Stomach (tissue), 9 donors: Measurements from ENCODE around the gene EHBP1L1. TPM values are rescaled to one million over a fixed set of nuclear protein-coding genes. Genes with fewer than 3 reads are reported as not detected.

Source experiments
- DNase-seq, 2 donors: peaks; one replicate each; pipeline versions ENCODE4 v3.0.0 to v3.0.0-alpha.2; 2013 to 2019
- H3K27ac ChIP-seq, 5 donors: fragments of 200-600 bp in 4 of 5; sonication (generic) in 4 of 5; one replicate each; pipeline ENCODE4 v1.5.1; 2013 to 2019; ENCODE audit warnings: mild to moderate bottlenecking in 1 of 5, moderate library complexity in 1 of 5
- H3K27me3 ChIP-seq, 3 donors: fragments of 200-600 bp; sonication (generic); one replicate each; pipeline ENCODE4 v1.5.1; 2017 to 2019; ENCODE audit warnings: mixed run types in 1 of 3
- H3K36me3 ChIP-seq, 4 donors: fragments of 200-600 bp; sonication (generic); 1 replicate in 3 of 4; 2 replicates in 1 of 4; pipeline ENCODE4 v1.5.1; 2016 to 2019
- H3K4me1 ChIP-seq, 4 donors: fragments of 200-600 bp; sonication (generic); one replicate each; pipeline ENCODE4 v1.5.1; 2016 to 2019
- H3K4me3 ChIP-seq, 4 donors: fragments of 200-600 bp; sonication (generic) in 3 of 4; one replicate each; pipeline ENCODE4 v1.5.1; 2016 to 2019; ENCODE audit warnings: mild to moderate bottlenecking in 1 of 4
- H3K9me3 ChIP-seq, 4 donors: fragments of 200-600 bp; sonication (generic); one replicate each; pipeline ENCODE4 v1.5.1; 2016 to 2019
- EP300 ChIP-seq: sonication (generic); formaldehyde crosslinking; IDR thresholded peaks from one replicate; pipeline ENCODE4 v1.6.1; 2017; ENCODE audit warnings: antibody characterized with exemption
- POLR2A ChIP-seq, 4 donors: fragments of 450-650 bp; IDR thresholded peaks; one replicate each; pipeline ENCODE4 v1.6.1; 2016; ENCODE audit warnings: antibody characterized with exemption in 4 of 4, control low read depth in 2 of 4, mild to moderate bottlenecking in 1 of 4, moderate library complexity in 1 of 4
- POLR2AphosphoS5 ChIP-seq, 3 donors: sonication (generic); formaldehyde crosslinking; IDR thresholded peaks; one replicate each; pipeline ENCODE4 v1.6.1; 2016; ENCODE audit warnings: antibody characterized with exemption in 3 of 3
- WGBS, 5 donors: extraction: QIAGEN DNeasy Blood & Tissue Kit in 3 of 5; methylation state at CpG; one replicate each; pipeline versions ENCODE4 v1.1.5 to v1.1.7; 2013 to 2018; 5-methylcytosine and 5-hydroxymethylcytosine counted together
- intact Hi-C: fragments of 100-400 bp; cut with DNase I; formaldehyde crosslinking; loops from one replicate; pipeline ENCODE4 v1.15.1; 2023; ENCODE audit warnings: low total_unique reads
- polyA plus RNA-seq, 3 donors: library from polyadenylated mRNA; stranded (reverse); fragments of 200-250 nt; gene quantifications; one replicate each; pipeline ENCODE4 v1.2.3, GENCODE V29; 2013
- total RNA-seq, 5 donors: library from RNA; depleted of rRNA; stranded (reverse); fragments of >200 nt; gene quantifications; one replicate each; pipeline versions ENCODE4 v1.1.0 to v1.2.3, GENCODE V29; 2014 to 2016
- TF ChIP-seq, protein P1 (sequence below), 7 experiments: fragments of 450-650 bp in 4 of 7; fragments of 200-600 bp in 3 of 7; sonication (generic) in 3 of 7; IDR thresholded peaks; one replicate each; pipeline ENCODE4 v1.5.1; 2016 to 2019; ENCODE audit warnings: antibody characterized with exemption in 7 of 7, control low read depth in 2 of 7, mild to moderate bottlenecking in 1 of 7
- donor health status: healthy with polysubstance abuse.
- donor health status: Bipolar disorder and iron deficiency.
- donor health status: healthy.

EHBP1L1 gene
- total and polyA plus RNA-seq, 8 donors: 28.0 to 200 (median 89.4) TPM

- Histone ChIP-seq H3K27me3 (no peaks in the 10 kb centered on the region), H3K27ac (peak overlapping the region; percentile 5 to 99 (median 95)), H3K9me3 (no peaks in the 10 kb centered on the region), H3K4me1 (peaks cover 59 to 77% (median 68%) of the 10 kb centered on the region in 4 donors), H3K36me3 (peaks cover 14 to 68% (median 58%) of the 10 kb centered on the region in 4 donors), H3K4me3 (peak overlapping the region in 3 of 4 donors; percentile 76 to 98 (median 82))
- intact Hi-C loops: no loop called here
- DNase-seq: no peak
- WGBS, 5 donors: 45 to 65% (median 61%) methylated on average over 5 to 6 of the region's 6 CpGs
- TF ChIP-seq EP300 (no peak), POLR2AphosphoS5 (IDR thresholded peaks at IDR 0.05) (no peak), POLR2A (IDR thresholded peaks at IDR 0.05) (no peak)
- TF ChIP-seq, protein P1, sequence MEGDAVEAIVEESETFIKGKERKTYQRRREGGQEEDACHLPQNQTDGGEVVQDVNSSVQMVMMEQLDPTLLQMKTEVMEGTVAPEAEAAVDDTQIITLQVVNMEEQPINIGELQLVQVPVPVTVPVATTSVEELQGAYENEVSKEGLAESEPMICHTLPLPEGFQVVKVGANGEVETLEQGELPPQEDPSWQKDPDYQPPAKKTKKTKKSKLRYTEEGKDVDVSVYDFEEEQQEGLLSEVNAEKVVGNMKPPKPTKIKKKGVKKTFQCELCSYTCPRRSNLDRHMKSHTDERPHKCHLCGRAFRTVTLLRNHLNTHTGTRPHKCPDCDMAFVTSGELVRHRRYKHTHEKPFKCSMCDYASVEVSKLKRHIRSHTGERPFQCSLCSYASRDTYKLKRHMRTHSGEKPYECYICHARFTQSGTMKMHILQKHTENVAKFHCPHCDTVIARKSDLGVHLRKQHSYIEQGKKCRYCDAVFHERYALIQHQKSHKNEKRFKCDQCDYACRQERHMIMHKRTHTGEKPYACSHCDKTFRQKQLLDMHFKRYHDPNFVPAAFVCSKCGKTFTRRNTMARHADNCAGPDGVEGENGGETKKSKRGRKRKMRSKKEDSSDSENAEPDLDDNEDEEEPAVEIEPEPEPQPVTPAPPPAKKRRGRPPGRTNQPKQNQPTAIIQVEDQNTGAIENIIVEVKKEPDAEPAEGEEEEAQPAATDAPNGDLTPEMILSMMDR (IDR thresholded peaks at IDR 0.05): no peak
Measured at GRCh38 chr11:65610404-65610803, 34.6 kb downstream of the EHBP1L1 start.

- Histone ChIP-seq H3K27ac (peak overlapping the region; percentile 5 to 99 (median 95)), H3K27me3 (no peaks in the 10 kb centered on the region), H3K36me3 (peaks cover 6 to 60% (median 50%) of the 10 kb centered on the region in 4 donors), H3K9me3 (no peaks in the 10 kb centered on the region), H3K4me3 (peak overlapping the region; percentile 65 to 98 (median 79)), H3K4me1 (peaks cover 55 to 76% (median 70%) of the 10 kb centered on the region in 4 donors)
- intact Hi-C loops: no loop called here
- peak in 1 of 2 donors; percentile 73 for DNase-seq
- WGBS, 5 donors: 43 to 60% (median 50%) methylated on average over 7 to 10 of the region's 10 CpGs
- TF ChIP-seq EP300: no peak
- peak in 1 of 3 donors; percentile 5 for TF ChIP-seq POLR2AphosphoS5 (IDR thresholded peaks at IDR 0.05)
Measured at GRCh38 chr11:65611028-65611757, 35.3 kb downstream of the EHBP1L1 start.

DNA sequence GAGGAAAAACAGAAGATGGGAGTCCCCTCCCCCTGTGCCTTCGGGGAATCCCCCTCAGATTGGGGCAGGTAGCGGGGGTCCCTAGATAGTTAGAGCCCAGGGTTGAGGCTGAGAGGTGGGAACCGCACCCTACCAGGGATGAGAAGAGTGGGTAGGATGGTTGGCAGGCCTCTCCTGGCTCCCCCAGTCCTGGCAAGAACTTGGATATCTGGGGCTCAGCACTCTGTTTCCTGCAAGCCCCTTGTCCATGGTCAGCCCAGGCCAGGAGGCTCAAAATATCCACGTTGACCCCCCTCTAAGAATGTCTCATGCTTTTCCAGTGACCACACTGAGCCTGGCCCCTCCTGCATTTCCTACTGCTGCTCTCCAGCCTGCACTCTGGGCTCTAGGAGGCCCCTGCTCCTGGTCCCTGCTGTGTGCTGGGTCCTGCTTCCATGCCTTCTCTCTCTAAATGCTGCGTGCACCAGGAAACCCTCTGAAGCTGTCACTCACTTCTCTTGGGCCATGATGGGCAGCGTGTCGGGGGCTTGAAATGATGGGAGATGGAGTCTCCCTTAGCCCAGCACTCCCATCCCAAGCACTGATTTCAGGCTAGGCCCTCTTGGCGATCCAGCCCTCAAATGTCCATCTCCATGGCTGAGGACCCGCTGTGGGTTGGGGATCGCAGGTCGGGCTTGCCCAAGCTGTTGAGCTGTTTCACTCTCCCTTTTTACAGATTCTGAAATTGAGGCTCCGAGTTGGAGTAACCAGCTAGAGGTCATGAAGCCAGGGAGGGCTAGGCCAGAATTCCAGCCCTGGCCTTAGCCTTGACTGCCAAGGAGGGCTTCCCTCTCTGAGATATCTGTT is 36.1 kb downstream of the EHBP1L1 start:
- no peak for TF ChIP-seq POLR2A (IDR thresholded peaks at IDR 0.05)
- no peak for TF ChIP-seq EP300
- no peak for TF ChIP-seq POLR2AphosphoS5 (IDR thresholded peaks at IDR 0.05)
- TF ChIP-seq, protein P1 (IDR thresholded peaks at IDR 0.05): no peak
- Histone ChIP-seq H3K4me1 (peaks cover 57 to 77% (median 71%) of the 10 kb centered on the region in 4 donors), H3K9me3 (no peaks in the 10 kb centered on the region), H3K4me3 (peak overlapping the region; percentile 65 to 98 (median 79)), H3K36me3 (peaks cover 5 to 56% (median 48%) of the 10 kb centered on the region in 4 donors), H3K27me3 (no peaks in the 10 kb centered on the region), H3K27ac (peak overlapping the region; percentile 33 to 99 (median 95))
- peak in 1 of 2 donors; percentile 47 for DNase-seq
- intact Hi-C loops: no loop called here
- WGBS, 5 donors: 59 to 71% (median 68%) methylated on average over 11 to 12 of the region's 12 CpGs

DNA sequence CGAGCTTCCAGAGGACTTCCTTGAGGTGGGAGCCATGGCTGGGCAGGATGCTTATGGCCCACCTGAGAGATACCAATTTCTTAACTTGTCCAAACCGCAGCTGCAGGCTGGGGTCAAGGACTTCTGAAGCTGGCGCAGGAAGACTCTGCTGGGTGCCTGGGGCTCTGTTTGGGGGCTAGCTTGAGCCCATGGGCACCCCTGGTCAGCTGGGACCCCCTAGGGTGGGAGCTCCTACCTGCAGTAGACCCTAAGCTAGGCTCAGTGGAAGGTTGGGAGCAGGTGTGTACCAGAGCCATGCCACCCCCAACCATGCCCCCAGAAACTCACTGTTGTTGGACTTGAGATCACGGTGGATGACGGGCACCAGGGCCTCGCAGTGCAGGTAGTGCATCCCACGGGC is 36.8 kb downstream of the EHBP1L1 start:
- peak overlapping the region in 4 of 5 donors; percentile 93 to 99 (median 96) for H3K27ac ChIP-seq
- WGBS, 5 donors: 48 to 57% (median 55%) methylated on average over 5 to 7 of the region's 7 CpGs
- peaks cover 7 to 60% (median 48%) of the 10 kb centered on the region in 4 donors for H3K36me3 ChIP-seq
- intact Hi-C loops: no loop called here
- no peak for DNase-seq
- peak overlapping the region; percentile 65 to 98 (median 79) for H3K4me3 ChIP-seq
- no peaks in the 10 kb centered on the region for H3K9me3 ChIP-seq
- no peak for TF ChIP-seq POLR2A (IDR thresholded peaks at IDR 0.05)
- TF ChIP-seq POLR2AphosphoS5 (IDR thresholded peaks at IDR 0.05): no peak
- TF ChIP-seq EP300: no peak
- TF ChIP-seq, protein P1 (IDR thresholded peaks at IDR 0.05): no peak
- H3K4me1 ChIP-seq: peaks cover 58 to 77% (median 71%) of the 10 kb centered on the region in 4 donors
- no peaks in the 10 kb centered on the region for H3K27me3 ChIP-seq
